Loucy (cell line): ENCODE data around the gene INHBC.

Experiments used
- EZH2phosphoT487 ChIP-seq: fragments of 200-600 bp; IDR thresholded peaks from 2 replicates; pipeline ENCODE4 v1.6.1; 2018; ENCODE audit warnings: antibody characterized with exemption, mild to moderate bottlenecking, moderate library complexity, borderline replicate concordance
- TF ChIP-seq, protein P1 (sequence below): fragments of 200-600 bp; sonication (generic); conservative IDR thresholded peaks from 2 replicates; pipeline ENCODE4 v1.5.1; 2014; ENCODE audit warnings: mild to moderate bottlenecking, antibody characterized with exemption, low read length

DNA sequence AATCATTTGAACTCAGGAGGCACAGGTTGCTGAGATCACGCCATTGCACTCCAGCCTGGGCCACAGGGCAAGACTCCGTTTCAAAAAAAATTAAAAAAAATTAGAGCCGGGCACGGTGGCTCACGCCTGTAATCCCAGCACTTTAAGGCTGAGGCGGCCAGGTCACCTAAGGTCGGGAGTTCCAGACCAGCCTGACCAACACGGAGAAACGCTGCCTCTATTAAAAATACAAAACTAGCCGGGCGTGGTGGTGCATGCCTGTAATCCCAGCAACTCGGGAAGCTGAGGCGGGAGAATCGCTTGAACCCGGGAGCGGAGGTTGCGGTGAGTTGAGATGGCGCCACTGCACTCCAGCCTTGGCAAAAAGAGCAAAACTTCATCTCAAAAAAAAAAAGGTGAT lies 39.5 kb upstream of the INHBC start:
- TF ChIP-seq, protein P1, sequence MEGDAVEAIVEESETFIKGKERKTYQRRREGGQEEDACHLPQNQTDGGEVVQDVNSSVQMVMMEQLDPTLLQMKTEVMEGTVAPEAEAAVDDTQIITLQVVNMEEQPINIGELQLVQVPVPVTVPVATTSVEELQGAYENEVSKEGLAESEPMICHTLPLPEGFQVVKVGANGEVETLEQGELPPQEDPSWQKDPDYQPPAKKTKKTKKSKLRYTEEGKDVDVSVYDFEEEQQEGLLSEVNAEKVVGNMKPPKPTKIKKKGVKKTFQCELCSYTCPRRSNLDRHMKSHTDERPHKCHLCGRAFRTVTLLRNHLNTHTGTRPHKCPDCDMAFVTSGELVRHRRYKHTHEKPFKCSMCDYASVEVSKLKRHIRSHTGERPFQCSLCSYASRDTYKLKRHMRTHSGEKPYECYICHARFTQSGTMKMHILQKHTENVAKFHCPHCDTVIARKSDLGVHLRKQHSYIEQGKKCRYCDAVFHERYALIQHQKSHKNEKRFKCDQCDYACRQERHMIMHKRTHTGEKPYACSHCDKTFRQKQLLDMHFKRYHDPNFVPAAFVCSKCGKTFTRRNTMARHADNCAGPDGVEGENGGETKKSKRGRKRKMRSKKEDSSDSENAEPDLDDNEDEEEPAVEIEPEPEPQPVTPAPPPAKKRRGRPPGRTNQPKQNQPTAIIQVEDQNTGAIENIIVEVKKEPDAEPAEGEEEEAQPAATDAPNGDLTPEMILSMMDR: no peak
- no peak for TF ChIP-seq EZH2phosphoT487
